ENCODE data around the gene URB2. TPM values are rescaled to one million over a fixed set of nuclear protein-coding genes. Genes with fewer than 3 reads are reported as not detected.

Gene URB2
- total and polyA plus RNA-seq, 2 experiments from 2014 or later = 7.6 to 44.3 TPM

DNA sequence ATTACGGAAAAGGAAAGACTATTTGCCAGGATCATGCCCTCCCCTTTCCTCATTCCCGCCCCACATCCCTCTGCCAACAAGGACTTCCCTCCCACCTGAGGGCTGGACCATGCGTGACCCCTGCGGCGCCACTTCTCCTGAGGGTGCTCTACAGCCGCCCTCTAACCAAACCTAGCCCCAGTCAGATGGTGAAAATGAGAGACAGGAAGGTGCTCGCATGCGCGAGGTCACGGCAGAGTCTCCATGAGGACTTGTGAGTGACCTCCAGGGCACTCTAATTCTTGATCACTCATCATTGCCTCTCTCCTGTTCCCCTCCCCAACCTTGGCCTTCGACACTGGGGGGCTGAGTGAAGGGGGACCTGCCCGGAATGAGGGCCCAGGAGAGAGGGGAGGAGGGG is 32.2 kb upstream of the URB2 start (continued):
- TF ChIP-seq ZNF462 (CRISPR knock-in tag; IDR thresholded peaks at IDR 0.05) (no peak), EZH2 (IDR thresholded peaks at IDR 0.05; ENCODE audit: low read depth, unreplicated experiment) (no peak), NANOG (IDR thresholded peaks at IDR 0.05; ENCODE audit: borderline replicate concordance) (no peak), ZNF114 (CRISPR knock-in tag; IDR thresholded peaks at IDR 0.05) (no peak), STAT1 (IDR thresholded peaks at IDR 0.05; ENCODE audit: unreplicated experiment) (no peak)

DNA sequence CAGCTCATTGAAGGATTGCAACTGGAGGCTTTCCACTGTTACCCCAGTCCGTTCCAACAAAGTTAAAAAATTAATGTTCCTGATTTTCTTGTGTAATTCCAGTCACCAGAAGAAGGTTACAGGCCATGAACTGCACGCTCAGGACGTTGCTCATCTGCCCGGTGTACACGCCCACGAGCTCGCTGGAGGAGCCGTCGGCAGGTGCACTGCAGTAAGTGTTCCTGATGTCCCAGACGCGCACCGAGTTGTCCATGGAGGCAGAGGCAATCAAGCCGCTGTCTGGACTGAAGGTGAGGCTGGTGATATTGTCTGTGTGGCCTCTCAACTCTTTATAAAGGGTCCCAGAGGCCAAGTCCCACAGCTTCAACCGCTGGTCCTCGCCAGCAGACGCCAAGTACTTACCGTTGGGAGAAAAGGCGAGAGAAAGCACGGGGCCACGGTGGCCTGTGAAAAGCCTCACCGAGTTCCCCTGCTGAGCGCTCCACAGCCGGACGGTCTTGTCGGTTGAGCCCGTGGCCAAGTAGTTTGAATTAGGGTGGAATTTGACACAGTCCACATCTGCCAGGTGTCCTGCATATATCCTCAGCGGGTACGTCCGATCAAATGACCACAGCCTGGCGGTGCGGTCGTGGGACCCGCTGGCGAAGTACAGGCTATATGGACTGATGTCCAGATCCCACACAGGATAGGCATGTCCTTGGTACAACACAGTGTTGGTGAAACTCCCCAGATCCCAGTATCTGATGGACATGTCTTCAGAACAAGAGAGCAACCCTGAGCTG is 31.6 kb upstream of the URB2 start:
- no peak for DNase-seq (ENCODE audit: low spot score)
- no peak overlapping the region; the same call in 1 of the 2 replicates for H3K27ac Mint-ChIP-seq
- TF ChIP-seq CREB1 (CRISPR knock-in tag; IDR thresholded peaks at IDR 0.05; ENCODE audit: low read depth) (no peak), NANOG (IDR thresholded peaks at IDR 0.05; ENCODE audit: borderline replicate concordance) (no peak), STAT1 (IDR thresholded peaks at IDR 0.05; ENCODE audit: unreplicated experiment) (no peak), EZH2 (IDR thresholded peaks at IDR 0.05; ENCODE audit: low read depth, unreplicated experiment) (no peak), ZNF114 (CRISPR knock-in tag; IDR thresholded peaks at IDR 0.05) (no peak), CTCF (conservative IDR thresholded peaks at IDR 0.05; ENCODE audit: low read depth in 2 of 2) (no peak), EZH2phosphoT487 (IDR thresholded peaks at IDR 0.05; ENCODE audit: unreplicated experiment) (no peak), POLR2AphosphoS5 (IDR thresholded peaks at IDR 0.05; ENCODE audit: low read depth) (no peak), REST (IDR thresholded peaks at IDR 0.05; ENCODE audit: unreplicated experiment) (no peak)
- TF ChIP-seq, protein P1, sequence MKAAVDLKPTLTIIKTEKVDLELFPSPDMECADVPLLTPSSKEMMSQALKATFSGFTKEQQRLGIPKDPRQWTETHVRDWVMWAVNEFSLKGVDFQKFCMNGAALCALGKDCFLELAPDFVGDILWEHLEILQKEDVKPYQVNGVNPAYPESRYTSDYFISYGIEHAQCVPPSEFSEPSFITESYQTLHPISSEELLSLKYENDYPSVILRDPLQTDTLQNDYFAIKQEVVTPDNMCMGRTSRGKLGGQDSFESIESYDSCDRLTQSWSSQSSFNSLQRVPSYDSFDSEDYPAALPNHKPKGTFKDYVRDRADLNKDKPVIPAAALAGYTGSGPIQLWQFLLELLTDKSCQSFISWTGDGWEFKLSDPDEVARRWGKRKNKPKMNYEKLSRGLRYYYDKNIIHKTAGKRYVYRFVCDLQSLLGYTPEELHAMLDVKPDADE (IDR thresholded peaks at IDR 0.05) = no peak

More for the DNA sequence above, 31.6 kb upstream of the URB2 start:
- H4K20me1 ChIP-seq (replicated peaks; ENCODE audit: insufficient read depth) = no peaks in the 10 kb centered on the region
- Mint-ChIP-seq H3K27me3 (ENCODE audit: insufficient read depth, low read depth, poor library complexity) (peaks cover 2% of the 10 kb centered on the region), H3K4me3 (no peak overlapping the region), H3K36me3 (ENCODE audit: low read depth) (peaks cover 16% of the 10 kb centered on the region), H3K9me3 (no peaks in the 10 kb centered on the region), H3K4me1 (no peaks in the 10 kb centered on the region)
- no peak overlapping the region for H3K4me2 ChIP-seq
- no peaks in the 10 kb centered on the region for H3F3A ChIP-seq (replicated peaks; ENCODE audit: low read depth)
- H3K27me3 ChIP-seq (ENCODE audit: insufficient read depth) = no peaks in the 10 kb centered on the region
- no peaks in the 10 kb centered on the region for H3K4me1 ChIP-seq (ENCODE audit: insufficient read depth)
- H3K4me3 ChIP-seq = no peak overlapping the region
- ATAC-seq = no peak
- H2AFZ ChIP-seq = no peak overlapping the region
- H3K9me2 ChIP-seq (ENCODE audit: insufficient read depth) = no peaks in the 10 kb centered on the region
- no peak overlapping the region for H3K27ac ChIP-seq (ENCODE audit: low read depth)
- peaks cover 2% of the 10 kb centered on the region; the same call in 1 of the 2 replicates for H3K36me3 ChIP-seq (ENCODE audit: insufficient read depth)
- peaks cover 4% of the 10 kb centered on the region; the same call in 1 of the 2 replicates for H3K79me2 ChIP-seq (replicated peaks; ENCODE audit: insufficient read depth)
